ENCODE data around the gene ACVR1C.

DNA sequence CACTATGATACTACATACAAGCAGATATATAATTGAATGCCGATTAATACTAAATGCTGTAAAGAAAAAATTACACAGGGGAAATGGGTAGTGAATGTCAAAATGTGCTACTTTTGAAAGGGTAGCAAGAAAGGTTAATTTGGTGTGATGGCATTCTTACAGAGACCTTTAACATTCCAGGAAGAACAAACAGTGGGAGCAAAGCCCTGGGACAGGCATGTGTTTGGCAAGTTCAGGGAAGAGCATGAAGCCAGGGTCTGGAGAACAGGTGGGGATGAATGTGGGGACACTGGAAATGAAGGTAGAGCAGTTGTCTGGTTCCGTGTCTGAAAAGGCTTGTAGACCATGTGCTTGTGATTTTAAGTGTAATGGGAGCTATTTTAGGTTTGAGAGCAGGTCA is 102.6 kb downstream of the ACVR1C start:
- TF ChIP-seq, protein P1, sequence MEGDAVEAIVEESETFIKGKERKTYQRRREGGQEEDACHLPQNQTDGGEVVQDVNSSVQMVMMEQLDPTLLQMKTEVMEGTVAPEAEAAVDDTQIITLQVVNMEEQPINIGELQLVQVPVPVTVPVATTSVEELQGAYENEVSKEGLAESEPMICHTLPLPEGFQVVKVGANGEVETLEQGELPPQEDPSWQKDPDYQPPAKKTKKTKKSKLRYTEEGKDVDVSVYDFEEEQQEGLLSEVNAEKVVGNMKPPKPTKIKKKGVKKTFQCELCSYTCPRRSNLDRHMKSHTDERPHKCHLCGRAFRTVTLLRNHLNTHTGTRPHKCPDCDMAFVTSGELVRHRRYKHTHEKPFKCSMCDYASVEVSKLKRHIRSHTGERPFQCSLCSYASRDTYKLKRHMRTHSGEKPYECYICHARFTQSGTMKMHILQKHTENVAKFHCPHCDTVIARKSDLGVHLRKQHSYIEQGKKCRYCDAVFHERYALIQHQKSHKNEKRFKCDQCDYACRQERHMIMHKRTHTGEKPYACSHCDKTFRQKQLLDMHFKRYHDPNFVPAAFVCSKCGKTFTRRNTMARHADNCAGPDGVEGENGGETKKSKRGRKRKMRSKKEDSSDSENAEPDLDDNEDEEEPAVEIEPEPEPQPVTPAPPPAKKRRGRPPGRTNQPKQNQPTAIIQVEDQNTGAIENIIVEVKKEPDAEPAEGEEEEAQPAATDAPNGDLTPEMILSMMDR (conservative IDR thresholded peaks at IDR 0.05; ENCODE audit: low read length): no peak
- TF ChIP-seq EZH2phosphoT487 (IDR thresholded peaks at IDR 0.05; ENCODE audit: borderline replicate concordance): no peak

Data from Loucy (cell line).